ENCODE results near the gene ITPK1.

GRCh38 chr14:93012506-93012905 lies 103.2 kb downstream of the ITPK1 start:
- TF ChIP-seq CTCF (IDR thresholded peaks at IDR 0.05; ENCODE audit: low read length): no peak
- TF ChIP-seq EZH2 (optimal IDR thresholded peaks at IDR 0.05; ENCODE audit: low read depth, low read length): no peak
